Activated CD4-positive, alpha-beta memory T cell treated with anti-CD3 and anti-CD28 coated beads, Interleukin-2, amount 10 ng/mL, durations not matched to agents 7 days and 5 days (primary cell): ENCODE data around the gene ATXN10. TPM values are rescaled to one million over a fixed set of nuclear protein-coding genes. Genes with fewer than 3 reads are reported as not detected.

Experiments
- CTCF ChIA-PET: fragments of 350-600 bp; sonication (Branson Sonifier 250); formaldehyde crosslinking; loops from one replicate; lab custom pipeline; 2021; ENCODE audit warnings: antibody characterized with exemption, inconsistent platforms; lab: Charles Lee
- POLR2A ChIA-PET: fragments of 350-600 bp; sonication (Branson Sonifier 250); formaldehyde crosslinking; loops from one replicate; lab custom pipeline; 2021; ENCODE audit warnings: antibody characterized with exemption; lab: Charles Lee
- DNase-seq: peaks from one replicate; pipeline ENCODE4 v3.0.0-alpha.2; 2020
- H3K27ac Mint-ChIP-seq: one replicate; pipeline ENCODE4 v1.8.0; 2021; ENCODE audit warnings: mild to moderate bottlenecking, mixed read lengths
- H3K27me3 Mint-ChIP-seq: one replicate; pipeline ENCODE4 v1.8.0; 2021; ENCODE audit warnings: mixed read lengths
- H3K36me3 Mint-ChIP-seq: one replicate; pipeline ENCODE4 v1.8.0; 2021; ENCODE audit warnings: low read depth, mixed read lengths
- H3K4me1 Mint-ChIP-seq: one replicate; pipeline ENCODE4 v1.8.0; 2021; ENCODE audit warnings: mixed read lengths
- H3K4me3 Mint-ChIP-seq: one replicate; pipeline ENCODE4 v1.8.0; 2021; ENCODE audit warnings: mild to moderate bottlenecking, mixed read lengths
- H3K9me3 Mint-ChIP-seq: one replicate; pipeline ENCODE4 v1.8.0; 2021; ENCODE audit warnings: mixed read lengths
- total RNA-seq, 2 experiments: library from RNA; stranded (reverse); gene quantifications; one replicate each; pipeline ENCODE4 v1.2.3, GENCODE V29; 2021

ATXN10 gene
- total RNA-seq, 2 experiments from 2014 or later = 84.5 to 92.6 TPM

DNA sequence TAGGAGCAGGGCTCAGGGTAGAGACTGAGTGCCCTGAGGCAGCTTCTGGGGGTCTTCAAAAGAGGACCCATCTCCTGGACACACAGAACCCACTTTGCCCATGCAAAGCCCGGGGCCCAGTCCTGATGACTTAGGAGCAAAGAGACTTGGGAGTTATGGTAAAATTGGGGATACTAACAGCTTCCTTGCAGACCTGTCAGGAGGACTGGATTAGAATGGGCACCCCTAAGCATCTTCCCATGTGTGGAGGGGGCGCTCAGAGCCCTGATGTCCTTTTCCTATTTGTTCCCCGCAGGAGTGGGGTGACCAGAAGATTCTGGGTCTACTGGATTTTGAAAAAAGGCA, 205.4 kb downstream of the ATXN10 start:
- Mint-ChIP-seq H3K4me1 (no peaks in the 10 kb centered on the region), H3K36me3 (no peaks in the 10 kb centered on the region), H3K4me3 (no peak overlapping the region), H3K9me3 (no peaks in the 10 kb centered on the region), H3K27me3 (peaks cover 54% of the 10 kb centered on the region), H3K27ac (no peak overlapping the region)
- DNase-seq = no peak
- ChIA-PET POLR2A (no interaction called here), CTCF (no interaction called here)

DNA sequence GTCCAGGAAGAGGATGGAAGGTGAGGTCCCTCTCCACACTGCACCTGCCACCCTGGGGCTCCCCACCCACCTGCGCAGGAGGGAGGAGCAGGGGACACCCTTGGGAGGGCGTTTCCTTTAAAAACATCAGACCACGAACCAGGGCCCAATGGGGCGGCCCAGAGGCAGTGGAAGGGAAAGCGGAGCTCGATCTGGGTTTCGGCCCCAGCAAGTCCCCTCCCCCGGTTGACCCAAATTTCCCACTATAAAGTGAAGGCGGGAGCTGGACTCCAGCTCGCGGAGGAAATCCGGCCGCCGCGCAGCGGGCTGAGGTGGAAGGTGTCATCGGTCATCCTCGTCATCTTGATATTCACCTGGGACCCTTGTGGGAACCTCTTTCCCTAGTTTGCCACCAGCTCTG, 206.0 kb downstream of the ATXN10 start:
- no peak overlapping the region for H3K27ac Mint-ChIP-seq

DNA sequence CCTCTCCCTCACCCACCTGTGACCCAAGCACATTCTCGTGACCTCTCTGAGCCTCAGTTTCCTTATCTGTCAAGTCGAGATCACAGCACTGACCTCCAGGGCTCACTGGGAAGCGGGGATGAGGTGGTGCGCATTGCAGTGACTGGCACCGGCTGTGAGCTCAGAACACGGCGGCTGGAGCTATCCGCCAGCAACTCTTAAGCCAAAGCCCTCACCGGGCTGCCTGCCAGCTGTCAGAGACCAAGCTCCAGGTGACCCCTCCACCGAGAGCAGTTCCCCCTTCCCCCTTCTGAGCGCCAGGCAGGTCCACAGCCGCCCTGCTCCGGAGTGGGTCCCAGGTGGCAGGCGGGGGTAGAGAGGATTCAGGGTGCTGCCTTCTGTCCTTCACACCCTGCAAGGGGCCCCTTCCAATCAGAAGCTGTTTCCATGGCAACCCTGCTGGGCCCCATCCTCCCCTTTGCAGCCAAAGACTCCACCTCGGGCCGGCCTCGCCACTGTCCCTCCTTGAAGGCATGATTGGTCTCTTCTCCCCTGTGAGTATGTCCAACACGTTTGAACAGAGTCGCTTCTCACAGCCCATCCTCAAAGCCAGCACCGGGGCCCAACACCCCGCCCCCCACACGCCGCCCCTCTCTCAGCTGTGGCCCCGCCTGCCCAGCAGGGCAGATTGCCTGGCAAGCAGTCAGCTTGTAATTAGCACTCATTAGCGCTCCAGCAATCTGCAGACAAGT, 206.6 kb downstream of the ATXN10 start:
- H3K9me3 Mint-ChIP-seq = no peaks in the 10 kb centered on the region
- DNase-seq = no peak
- CTCF ChIA-PET = interaction anchor here (1.4 kb wide), 1 partner anchor 15 kb away, joined by 6 read pairs; no protein-coding TSS in a partner anchor
- no peaks in the 10 kb centered on the region for H3K36me3 Mint-ChIP-seq
- peaks cover 49% of the 10 kb centered on the region for H3K27me3 Mint-ChIP-seq
- POLR2A ChIA-PET = no interaction called here
- no peak overlapping the region for H3K4me3 Mint-ChIP-seq
- no peak overlapping the region for H3K27ac Mint-ChIP-seq
- no peaks in the 10 kb centered on the region for H3K4me1 Mint-ChIP-seq

More for the DNA sequence above, 206.0 kb downstream of the ATXN10 start:
- POLR2A ChIA-PET = no interaction called here
- H3K9me3 Mint-ChIP-seq = no peaks in the 10 kb centered on the region
- H3K4me1 Mint-ChIP-seq = no peaks in the 10 kb centered on the region
- no peaks in the 10 kb centered on the region for H3K36me3 Mint-ChIP-seq
- CTCF ChIA-PET = interaction anchor here (1.4 kb wide), 1 partner anchor 14 kb away, joined by 6 read pairs; no protein-coding TSS in a partner anchor
- H3K27me3 Mint-ChIP-seq = peaks cover 53% of the 10 kb centered on the region
- no peak overlapping the region for H3K4me3 Mint-ChIP-seq
- no peak for DNase-seq

DNA sequence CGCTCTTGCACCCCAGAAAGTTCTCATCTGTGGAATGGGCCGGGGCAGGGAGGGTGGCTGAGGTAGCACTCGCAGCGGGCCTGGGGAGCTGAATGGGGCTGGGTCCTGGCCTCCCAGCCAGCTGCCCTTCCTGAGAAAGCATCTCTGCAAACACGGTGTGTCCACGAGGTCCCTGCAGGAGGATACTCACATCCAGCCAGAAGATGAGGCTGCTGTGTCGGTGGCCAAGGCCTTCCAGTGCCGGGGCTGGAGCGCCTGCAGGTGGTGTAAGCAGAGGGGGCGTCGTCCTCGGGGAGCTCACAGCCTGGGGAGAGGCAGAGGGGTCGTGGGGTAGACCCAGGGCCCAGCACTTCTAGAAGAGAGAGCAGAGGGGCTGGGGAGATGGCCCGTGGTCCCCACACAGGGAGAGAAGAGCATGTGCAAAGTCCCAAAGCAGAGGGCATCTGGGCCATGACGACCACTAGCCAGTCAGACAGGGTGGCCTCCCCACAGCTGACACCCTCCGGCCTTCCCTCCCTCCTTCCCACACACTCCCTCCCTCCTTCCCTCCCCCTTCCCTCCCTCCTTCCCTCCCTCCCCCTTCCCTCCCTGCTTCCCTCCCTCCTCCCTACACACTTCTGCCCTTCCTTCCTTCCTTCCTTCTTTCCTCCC, 207.4 kb downstream of the ATXN10 start:
- Mint-ChIP-seq H3K4me3 (no peak overlapping the region), H3K27me3 (peaks cover 46% of the 10 kb centered on the region), H3K4me1 (no peaks in the 10 kb centered on the region), H3K36me3 (no peaks in the 10 kb centered on the region), H3K9me3 (no peaks in the 10 kb centered on the region), H3K27ac (no peak overlapping the region)
- CTCF ChIA-PET = interaction anchor here (1.4 kb wide), 1 partner anchor 16 kb away, joined by 6 read pairs; no protein-coding TSS in a partner anchor
- no peak for DNase-seq
- POLR2A ChIA-PET = no interaction called here

DNA sequence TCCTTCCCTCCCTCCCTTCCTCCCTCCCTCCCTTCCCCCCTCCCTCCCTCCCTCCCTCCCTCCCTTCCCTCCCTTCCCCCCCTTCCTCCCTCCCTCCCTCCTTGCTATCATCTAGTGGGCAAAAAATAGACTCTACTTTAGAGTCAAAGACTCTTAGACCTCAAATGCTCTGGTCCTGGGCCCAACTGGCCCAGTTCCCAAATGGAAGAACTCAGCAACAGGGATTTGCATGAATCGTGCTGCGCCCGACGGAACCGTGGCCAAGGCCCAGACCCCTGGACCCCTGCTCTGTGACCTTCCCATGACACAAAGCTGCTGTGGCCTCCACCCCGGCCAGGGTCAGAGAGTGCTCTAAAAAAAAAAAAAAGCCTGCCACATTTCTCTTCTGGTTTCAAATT, 207.9 kb downstream of the ATXN10 start:
- POLR2A ChIA-PET = no interaction called here

DNA sequence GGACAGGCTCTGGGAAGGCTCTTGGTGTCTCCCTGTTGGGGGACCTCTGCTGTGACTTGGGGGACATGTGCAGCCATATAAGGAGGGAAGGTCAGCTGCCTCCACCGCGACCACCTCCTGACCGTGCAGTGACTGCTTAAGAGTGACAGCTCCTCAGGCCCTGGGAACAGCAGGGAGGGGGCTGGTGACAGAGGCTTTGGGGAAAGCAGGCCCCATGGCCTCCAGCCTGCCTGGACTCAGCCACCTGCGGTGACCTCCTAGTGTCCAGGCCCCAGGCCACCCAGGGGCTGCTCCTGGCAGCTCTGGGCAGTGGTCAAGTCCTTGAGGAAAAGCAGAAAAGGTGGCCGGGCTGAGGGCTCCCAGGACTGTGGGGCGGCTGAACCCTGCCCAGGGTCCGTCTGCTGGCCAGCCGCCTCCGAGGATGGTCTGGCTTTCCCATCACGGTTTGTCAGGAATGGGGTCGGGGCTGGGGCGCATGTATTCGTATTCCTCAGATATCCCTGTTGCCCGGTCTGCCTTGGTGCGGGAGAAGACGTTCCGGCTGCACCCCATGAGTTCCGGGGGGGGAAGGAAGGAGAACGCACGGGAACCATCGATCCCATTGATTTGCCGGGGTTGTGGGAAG, 208.6 kb downstream of the ATXN10 start:
- Mint-ChIP-seq H3K9me3 (no peaks in the 10 kb centered on the region), H3K27ac (no peak overlapping the region), H3K4me3 (no peak overlapping the region), H3K4me1 (no peaks in the 10 kb centered on the region), H3K36me3 (no peaks in the 10 kb centered on the region), H3K27me3 (peaks cover 40% of the 10 kb centered on the region)
- ChIA-PET POLR2A (no interaction called here), CTCF (no interaction called here)
- DNase-seq = no peak

More for the DNA sequence above, 207.9 kb downstream of the ATXN10 start:
- Mint-ChIP-seq H3K9me3 (no peaks in the 10 kb centered on the region), H3K27me3 (peaks cover 43% of the 10 kb centered on the region), H3K36me3 (no peaks in the 10 kb centered on the region), H3K4me1 (no peaks in the 10 kb centered on the region), H3K27ac (no peak overlapping the region), H3K4me3 (no peak overlapping the region)
- CTCF ChIA-PET = no interaction called here
- no peak for DNase-seq

DNA sequence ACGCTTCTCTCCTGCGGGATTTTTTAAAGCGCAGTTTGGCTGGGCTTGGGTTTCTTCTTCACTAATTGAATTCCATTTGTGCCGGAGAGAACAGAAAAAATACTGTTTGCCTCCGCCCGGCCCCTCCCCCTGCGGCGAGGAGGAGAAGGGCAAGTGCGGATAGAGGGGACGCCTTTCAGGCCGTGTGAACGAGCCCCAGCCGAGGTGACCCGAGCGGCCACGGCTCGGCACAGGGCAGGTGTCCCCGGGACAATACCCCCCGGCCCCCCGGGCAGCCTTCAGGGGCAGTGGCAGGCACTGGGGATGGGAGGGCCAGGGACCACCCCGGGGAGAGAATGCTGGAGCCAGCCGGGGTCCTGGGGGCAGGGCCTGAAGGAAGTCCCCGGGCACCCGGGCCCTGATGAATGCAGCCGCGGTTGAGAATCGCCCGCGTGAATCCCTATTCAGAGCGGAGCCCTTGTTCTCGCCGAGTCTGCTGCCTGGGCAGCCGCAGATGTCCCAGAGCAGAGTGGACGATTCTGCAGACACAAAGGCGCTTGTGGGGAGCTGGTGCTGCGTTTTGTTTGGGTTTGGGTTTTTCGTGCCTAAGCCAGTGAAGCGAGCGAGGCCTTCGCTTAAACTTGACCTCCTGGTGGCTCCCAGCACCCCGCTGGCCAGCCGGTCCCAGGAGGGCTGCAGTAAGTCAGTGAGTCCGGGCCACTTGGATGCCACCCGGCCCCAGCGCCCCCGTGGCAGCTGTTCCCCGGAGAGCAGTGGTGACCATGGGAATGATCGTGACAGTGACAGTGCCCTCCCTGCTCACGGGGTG, 209.3 kb downstream of the ATXN10 start:
- peaks cover 34% of the 10 kb centered on the region for H3K27me3 Mint-ChIP-seq
- no peaks in the 10 kb centered on the region for H3K36me3 Mint-ChIP-seq
- POLR2A ChIA-PET = no interaction called here
- no peak for DNase-seq
- no peaks in the 10 kb centered on the region for H3K4me1 Mint-ChIP-seq
- H3K4me3 Mint-ChIP-seq = no peak overlapping the region
- no peak overlapping the region for H3K27ac Mint-ChIP-seq
- CTCF ChIA-PET = no interaction called here
- no peaks in the 10 kb centered on the region for H3K9me3 Mint-ChIP-seq

DNA sequence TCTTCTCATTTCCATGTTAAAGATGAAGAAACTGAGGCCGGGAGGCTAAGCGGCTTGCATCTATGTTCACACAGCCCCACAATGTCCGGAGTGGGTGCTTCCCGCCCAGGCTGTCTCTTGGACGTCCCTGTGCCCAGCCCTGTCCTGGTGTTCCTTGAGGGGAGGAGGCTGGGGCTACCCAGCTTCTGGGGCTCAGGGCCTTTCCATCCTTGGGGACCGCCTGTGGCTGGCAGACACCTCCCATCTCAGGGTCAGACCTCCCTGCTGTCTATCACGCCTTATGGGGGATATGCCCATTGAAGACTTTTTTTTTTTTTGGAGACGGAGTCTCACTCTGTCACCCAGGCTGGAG, 209.9 kb downstream of the ATXN10 start:
- Mint-ChIP-seq H3K4me1 (no peaks in the 10 kb centered on the region), H3K36me3 (no peaks in the 10 kb centered on the region), H3K27me3 (peaks cover 34% of the 10 kb centered on the region), H3K9me3 (no peaks in the 10 kb centered on the region), H3K4me3 (no peak overlapping the region), H3K27ac (no peak overlapping the region)
- DNase-seq = no peak
- ChIA-PET CTCF (no interaction called here), POLR2A (no interaction called here)

DNA sequence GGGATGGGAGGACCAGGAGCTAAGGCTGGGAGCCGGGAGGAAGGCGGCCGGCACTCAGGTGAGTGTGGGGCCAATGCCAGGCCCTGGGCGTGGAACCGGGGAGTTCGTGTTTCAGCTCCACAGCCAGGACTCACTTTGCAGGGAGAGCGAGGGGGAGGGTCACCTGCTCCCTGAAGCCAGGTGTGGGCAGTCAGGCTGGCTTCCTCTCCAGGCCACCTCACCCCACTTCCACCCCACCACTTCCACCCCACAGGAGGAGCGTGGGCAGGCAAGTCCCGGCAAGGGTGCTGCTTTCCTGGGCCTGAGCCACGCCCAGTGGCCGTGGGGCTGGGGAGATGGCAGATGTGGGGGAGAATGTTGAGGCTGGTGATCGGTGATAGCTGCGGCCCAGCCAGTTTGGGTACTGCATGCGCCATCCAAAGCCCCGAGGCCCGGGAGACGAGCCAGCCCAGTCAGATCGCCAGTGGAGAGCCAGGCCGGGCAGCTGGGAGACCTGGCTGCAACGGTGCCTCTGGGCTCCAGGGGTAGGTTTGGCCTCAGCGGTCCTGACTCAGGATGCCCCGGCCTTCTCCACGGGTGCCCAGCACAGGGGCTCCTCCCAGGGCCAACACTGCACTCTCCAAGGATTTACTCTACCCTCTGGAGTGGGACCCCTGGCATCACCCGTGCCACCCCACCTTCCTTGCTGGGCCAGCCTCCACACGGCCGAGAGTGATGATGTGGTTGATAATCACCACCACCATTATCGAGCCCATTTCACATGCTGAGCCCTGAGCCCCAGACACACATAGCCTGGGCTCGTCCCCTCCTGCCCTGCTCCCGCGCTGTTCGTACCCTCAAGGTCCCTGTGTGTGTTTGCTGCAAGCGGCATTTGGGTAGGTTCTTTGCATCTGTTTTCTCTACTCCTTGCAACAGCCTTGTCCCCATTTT, 211.5 kb downstream of the ATXN10 start:
- no peaks in the 10 kb centered on the region for H3K9me3 Mint-ChIP-seq
- DNase-seq = no peak
- no peak overlapping the region for H3K4me3 Mint-ChIP-seq
- ChIA-PET POLR2A (no interaction called here), CTCF (no interaction called here)
- no peaks in the 10 kb centered on the region for H3K36me3 Mint-ChIP-seq
- peaks cover 27% of the 10 kb centered on the region for H3K27me3 Mint-ChIP-seq
- no peaks in the 10 kb centered on the region for H3K4me1 Mint-ChIP-seq
- no peak overlapping the region for H3K27ac Mint-ChIP-seq

DNA sequence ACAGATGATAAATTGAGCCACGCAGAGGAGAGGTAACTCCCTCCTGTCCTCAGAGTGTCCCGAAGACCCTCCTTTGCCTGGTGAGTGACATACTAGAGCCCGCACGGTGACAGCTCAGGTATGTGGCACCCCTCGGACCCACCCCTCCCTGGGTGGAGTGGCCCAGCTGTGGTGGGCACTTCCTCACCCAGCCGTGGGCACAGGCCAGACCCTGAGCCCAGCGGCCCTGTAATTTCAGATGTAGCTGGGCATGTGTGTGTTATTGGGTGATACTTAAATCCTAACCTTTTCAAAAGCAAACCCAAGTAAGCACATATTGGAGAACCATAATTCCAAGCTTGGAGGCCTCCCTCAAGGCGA, 212.2 kb downstream of the ATXN10 start:
- ChIA-PET CTCF (no interaction called here), POLR2A (no interaction called here)
- peaks cover 21% of the 10 kb centered on the region for H3K27me3 Mint-ChIP-seq
- no peak overlapping the region for H3K4me3 Mint-ChIP-seq
- no peaks in the 10 kb centered on the region for H3K4me1 Mint-ChIP-seq
- no peak overlapping the region for H3K27ac Mint-ChIP-seq
- DNase-seq = no peak
- H3K36me3 Mint-ChIP-seq = no peaks in the 10 kb centered on the region
- no peaks in the 10 kb centered on the region for H3K9me3 Mint-ChIP-seq

DNA sequence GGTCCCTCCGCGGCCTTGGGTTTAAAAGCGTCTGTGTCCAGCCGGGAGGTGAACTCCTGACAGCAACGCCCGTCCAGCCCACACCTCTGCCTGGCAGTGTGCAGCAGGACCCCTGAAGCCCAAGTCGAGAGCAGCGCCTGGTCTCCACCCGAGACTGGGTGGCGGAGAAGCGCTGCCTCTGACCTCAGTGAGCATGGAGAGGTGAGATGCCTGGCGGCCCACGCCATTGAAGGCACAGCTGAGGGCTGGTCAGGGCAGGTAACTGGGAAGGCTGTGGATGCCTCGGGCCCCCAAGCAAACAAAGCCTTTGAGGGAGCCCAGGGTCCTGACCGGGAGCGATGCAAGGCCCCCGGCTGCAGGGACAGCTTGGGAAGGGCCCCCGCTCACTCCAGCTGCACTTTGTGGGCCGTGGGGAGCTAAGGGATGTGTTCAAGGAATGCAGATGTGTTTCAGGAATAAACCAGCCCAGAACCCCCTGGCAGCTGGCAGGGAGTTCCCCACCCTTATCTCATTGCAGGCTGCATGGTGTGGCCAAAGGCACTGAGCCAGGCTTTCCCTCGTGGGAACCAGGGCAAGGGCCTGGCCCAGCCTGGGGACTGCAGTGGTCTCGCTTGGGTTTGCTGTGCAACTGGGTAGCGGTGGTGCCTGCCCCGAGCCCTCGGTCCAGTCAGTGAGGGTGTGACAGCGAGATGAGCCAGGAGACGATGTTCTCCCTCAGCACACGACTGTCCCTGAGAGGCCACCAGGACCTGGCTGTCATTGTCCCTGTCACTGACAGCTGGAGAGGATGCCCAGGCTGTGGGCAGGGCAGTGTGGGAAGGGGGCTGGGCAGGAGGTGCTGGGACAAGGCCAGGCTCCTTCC, 212.8 kb downstream of the ATXN10 start:
- no peaks in the 10 kb centered on the region for H3K9me3 Mint-ChIP-seq
- ChIA-PET CTCF (no interaction called here), POLR2A (no interaction called here)
- no peaks in the 10 kb centered on the region for H3K4me1 Mint-ChIP-seq
- no peak overlapping the region for H3K27ac Mint-ChIP-seq
- H3K36me3 Mint-ChIP-seq = no peaks in the 10 kb centered on the region
- H3K4me3 Mint-ChIP-seq = no peak overlapping the region
- no peak for DNase-seq
- H3K27me3 Mint-ChIP-seq = peaks cover 18% of the 10 kb centered on the region
